Upper lobe of left lung (tissue), 6 donors: Measurements from ENCODE around the gene CLTA. TPM values are rescaled to one million over a fixed set of nuclear protein-coding genes. Genes with fewer than 3 reads are reported as not detected.
"Not testable (repeated sequence)": the region's sequence is repeated elsewhere in the genome, so short reads cannot be mapped to it uniquely, and the experiment has no call there.

ENCODE experiments used
- ATAC-seq, 2 donors: fragments of 200-7000 bp; cut with Tn5 transposase; one replicate each; pipeline ENCODE4 v1.9.1; 2022; ENCODE audit warnings: mild to moderate bottlenecking in 2 of 2, moderate library complexity in 2 of 2; ENCODE audit not compliant: low FRiP score in 2 of 2
- DNase-seq, 2 donors: peaks; one replicate each; pipeline ENCODE4 v3.0.0-alpha.2; 2019 to 2020
- H3K27ac ChIP-seq, 4 donors: fragments of 200-600 bp; sonication (generic); one replicate each; pipeline ENCODE4 v1.5.1; 2016 to 2019
- H3K27me3 ChIP-seq, 4 donors: fragments of 200-600 bp; sonication (generic); one replicate each; pipeline ENCODE4 v1.5.1; 2017 to 2019
- H3K36me3 ChIP-seq, 4 donors: fragments of 200-600 bp; sonication (generic); one replicate each; pipeline ENCODE4 v1.5.1; 2016 to 2019
- H3K4me1 ChIP-seq, 4 donors: fragments of 200-600 bp; sonication (generic); one replicate each; pipeline ENCODE4 v1.5.1; 2018 to 2019
- H3K4me3 ChIP-seq, 4 donors: fragments of 200-600 bp; sonication (generic); one replicate each; pipeline ENCODE4 v1.5.1; 2017 to 2019; ENCODE audit warnings: mild to moderate bottlenecking in 2 of 4, moderate library complexity in 1 of 4
- H3K9me3 ChIP-seq, 4 donors: fragments of 200-600 bp; sonication (generic); one replicate each; pipeline ENCODE4 v1.5.1; 2018 to 2019
- CTCF ChIP-seq, 6 experiments: fragments of 450-650 bp in 4 of 6; fragments of 200-600 bp in 2 of 6; sonication (generic) in 2 of 6; IDR thresholded peaks; one replicate each; pipeline ENCODE4 v1.5.1; 2016 to 2019; ENCODE audit warnings: antibody characterized with exemption in 6 of 6
- EP300 ChIP-seq, 4 donors: sonication (generic); formaldehyde crosslinking; IDR thresholded peaks; one replicate each; pipeline ENCODE4 v1.5.1; 2017; ENCODE audit warnings: antibody characterized with exemption in 4 of 4, control low read depth in 2 of 4
- POLR2A ChIP-seq, 4 donors: fragments of 450-650 bp; IDR thresholded peaks; one replicate each; pipeline ENCODE4 v1.5.1; 2016 to 2017; ENCODE audit warnings: antibody characterized with exemption in 4 of 4, mild to moderate bottlenecking in 2 of 4
- POLR2AphosphoS5 ChIP-seq, 2 donors: sonication (generic); formaldehyde crosslinking; IDR thresholded peaks; one replicate each; pipeline ENCODE4 v1.5.1; 2017; ENCODE audit warnings: antibody characterized with exemption in 2 of 2
- whole genome bisulfite sequencing, 2 donors: methylation state at CpG; one replicate each; pipeline ENCODE4 v1.1.5; 2017 to 2018; 5-methylcytosine and 5-hydroxymethylcytosine counted together
- total RNA-seq, 6 donors: library from RNA; depleted of rRNA in 4 of 6; stranded (reverse); fragments of >200 nt in 4 of 6; gene quantifications; one replicate each; pipeline versions ENCODE4 v1.1.0 to v1.2.1, GENCODE V29; 2016 to 2021
- donor health status: DM: no; HTN: no; CAD: no; lungs with moderate emphysema.
- donor health status: DM: no; HTN: yes; CAD: no; lungs with severe emphysema.

CLTA gene
- total RNA-seq, 6 donors from 2014 or later, result 120 to 218 (median 192) TPM

GRCh38 chr9:36170531-36170930 lies 20.2 kb upstream of the CLTA start:
- peaks cover 6 to 11% (median 10%) of the 10 kb centered on the region in 4 donors for H3K4me1 ChIP-seq
- ATAC-seq (no peak), DNase-seq (no peak)
- WGBS, 2 donors, result 93 to 94% methylated on average over 13 of the region's 13 CpGs
- no peaks in the 10 kb centered on the region for H3K36me3 ChIP-seq
- no peak overlapping the region for H3K4me3 ChIP-seq
- TF ChIP-seq EP300 (IDR thresholded peaks at IDR 0.05) (no peak), POLR2AphosphoS5 (IDR thresholded peaks at IDR 0.05) (no peak), CTCF (IDR thresholded peaks at IDR 0.05) (no peak), POLR2A (IDR thresholded peaks at IDR 0.05) (no peak)
- no peak overlapping the region for H3K27ac ChIP-seq
- H3K27me3 ChIP-seq, result no peaks in the 10 kb centered on the region
- no peaks in the 10 kb centered on the region for H3K9me3 ChIP-seq

GRCh38 chr9:36173861-36174260 lies 16.9 kb upstream of the CLTA start:
- H3K27ac ChIP-seq, result no peak overlapping the region
- 94 to 100% methylated on average over 2 of the region's 2 CpGs for WGBS, 2 donors

GRCh38 chr9:36174271-36174670 lies 16.4 kb upstream of the CLTA start:
- 78 to 88% methylated on average over 7 of the region's 7 CpGs for WGBS, 2 donors
- DNase-seq, result no peak
- TF ChIP-seq CTCF (IDR thresholded peaks at IDR 0.05) (no peak), EP300 (IDR thresholded peaks at IDR 0.05) (no peak), POLR2A (IDR thresholded peaks at IDR 0.05) (no peak), POLR2AphosphoS5 (IDR thresholded peaks at IDR 0.05) (no peak)

More at GRCh38 chr9:36173861-36174260, 16.9 kb upstream of the CLTA start:
- DNase-seq, result no peak
- Histone ChIP-seq H3K4me1 (no peaks in the 10 kb centered on the region), H3K27me3 (no peaks in the 10 kb centered on the region), H3K4me3 (no peak overlapping the region), H3K36me3 (no peaks in the 10 kb centered on the region), H3K9me3 (no peaks in the 10 kb centered on the region)
- no peak for ATAC-seq
- TF ChIP-seq POLR2AphosphoS5 (IDR thresholded peaks at IDR 0.05), result no peak
- no peak for TF ChIP-seq CTCF (IDR thresholded peaks at IDR 0.05)

DNA sequence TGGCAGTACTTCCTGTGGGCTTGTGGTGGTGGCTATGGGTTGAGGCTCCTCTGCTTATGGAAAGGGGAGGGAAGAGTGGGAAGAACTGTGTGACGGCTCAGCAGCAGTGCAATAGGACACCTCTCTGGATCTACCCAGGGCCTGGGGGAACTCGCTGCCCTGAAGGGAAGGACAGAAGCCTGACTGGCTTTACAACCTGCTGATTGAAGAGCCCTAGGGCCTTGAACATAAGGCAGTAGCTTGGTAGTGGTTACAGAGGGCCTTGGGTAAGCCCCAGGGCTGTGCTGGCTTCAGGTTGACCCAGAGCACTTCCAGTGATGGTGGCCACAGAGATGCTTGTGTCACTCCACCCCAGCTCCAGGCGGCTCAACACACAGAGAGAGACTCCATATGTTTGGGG lies 16.0 kb upstream of the CLTA start:
- DNase-seq, result no peak
- 79 to 82% methylated on average over 3 of the region's 3 CpGs for WGBS, 2 donors

More at GRCh38 chr9:36174271-36174670, 16.4 kb upstream of the CLTA start:
- H3K4me3 ChIP-seq, result no peak overlapping the region
- H3K36me3 ChIP-seq, result no peaks in the 10 kb centered on the region
- H3K27me3 ChIP-seq, result no peaks in the 10 kb centered on the region
- H3K4me1 ChIP-seq, result no peaks in the 10 kb centered on the region
- H3K9me3 ChIP-seq, result no peaks in the 10 kb centered on the region
- ATAC-seq, result no peak
- H3K27ac ChIP-seq, result no peak overlapping the region

DNA sequence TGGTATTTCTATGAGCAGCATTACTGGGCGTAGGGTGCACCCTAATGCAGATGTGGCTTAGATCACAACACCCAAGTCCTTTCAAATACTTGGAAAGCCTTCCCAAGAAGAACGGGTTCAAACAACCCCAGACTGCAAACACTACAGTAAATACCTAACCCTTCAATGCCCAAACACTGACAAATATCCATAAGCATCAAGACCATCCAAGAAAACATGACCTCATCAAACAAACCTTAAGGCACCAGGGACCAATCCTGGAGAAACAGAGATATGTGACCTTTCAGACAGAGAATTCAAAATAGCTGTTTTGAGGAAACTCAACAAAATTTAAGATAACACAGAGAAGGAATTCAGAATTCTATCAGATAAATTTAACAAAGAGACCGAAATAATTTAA lies 15.5 kb upstream of the CLTA start:
- not testable (repeated sequence) for H3K27me3 ChIP-seq, H3K4me3 ChIP-seq, H3K9me3 ChIP-seq, H3K27ac ChIP-seq, DNase-seq, H3K4me1 ChIP-seq, H3K36me3 ChIP-seq, ATAC-seq
- 91% methylated on average over 3 of the region's 3 CpGs for WGBS, 2 donors

More for the DNA sequence above, 16.0 kb upstream of the CLTA start:
- no peaks in the 10 kb centered on the region for H3K36me3 ChIP-seq
- no peaks in the 10 kb centered on the region for H3K9me3 ChIP-seq
- H3K4me3 ChIP-seq, result no peak overlapping the region
- ATAC-seq, result no peak
- H3K27ac ChIP-seq, result no peak overlapping the region
- H3K27me3 ChIP-seq, result no peaks in the 10 kb centered on the region
- H3K4me1 ChIP-seq, result no peaks in the 10 kb centered on the region
- TF ChIP-seq POLR2A (IDR thresholded peaks at IDR 0.05), result no peak
- TF ChIP-seq POLR2AphosphoS5 (IDR thresholded peaks at IDR 0.05), result no peak
- no peak for TF ChIP-seq CTCF (IDR thresholded peaks at IDR 0.05)
- TF ChIP-seq EP300 (IDR thresholded peaks at IDR 0.05), result no peak

DNA sequence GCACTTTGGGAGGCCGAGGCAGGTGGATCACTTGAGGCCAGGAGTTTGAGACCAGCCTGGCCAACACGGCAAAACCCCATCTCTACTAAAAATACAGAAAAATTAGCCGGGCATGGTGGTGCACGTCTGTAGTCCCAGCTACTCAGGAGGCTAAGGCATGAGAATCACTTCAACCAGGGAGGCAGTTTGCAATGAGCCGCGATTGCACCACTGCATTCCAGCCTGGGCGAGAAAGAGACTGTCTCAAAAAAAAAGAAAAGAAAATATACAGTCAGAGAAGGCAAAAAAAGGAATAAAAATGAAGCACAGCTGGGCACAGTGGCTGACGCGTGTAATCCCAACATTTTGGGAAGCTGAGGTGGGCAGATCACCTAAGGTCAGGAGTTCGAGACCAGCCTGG lies 14.2 kb upstream of the CLTA start:
- not testable (repeated sequence) for H3K4me1 ChIP-seq, H3K9me3 ChIP-seq, H3K4me3 ChIP-seq, ATAC-seq, H3K27me3 ChIP-seq, DNase-seq, H3K36me3 ChIP-seq, H3K27ac ChIP-seq
- 92 to 94% methylated on average over 10 of the region's 10 CpGs for WGBS, 2 donors
